Mucosa of stomach (tissue), 1 donor: ENCODE measurements around the gene TRPC1.
"Not testable (repeated sequence)": the region's sequence is repeated elsewhere in the genome, so short reads cannot be mapped to it uniquely, and the experiment has no call there.

ENCODE experiments used
- H3K27me3 ChIP-seq: one replicate; pipeline ENCODE4 v1.7.0; 2013; ENCODE audit warnings: mild to moderate bottlenecking, low read length; ENCODE audit not compliant: control insufficient read depth, insufficient read depth
- H3K36me3 ChIP-seq: one replicate; pipeline ENCODE4 v1.7.0; 2013; ENCODE audit warnings: low read length; ENCODE audit not compliant: control insufficient read depth, insufficient read depth
- H3K4me1 ChIP-seq: one replicate; pipeline ENCODE4 v1.7.0; 2013; ENCODE audit warnings: mild to moderate bottlenecking, low read length; ENCODE audit not compliant: control insufficient read depth, insufficient read depth
- H3K4me3 ChIP-seq: one replicate; pipeline ENCODE4 v1.7.0; 2013; ENCODE audit warnings: low read length
- H3K9ac ChIP-seq: one replicate; pipeline ENCODE4 v1.7.0; 2013; ENCODE audit warnings: mild to moderate bottlenecking, low read length, moderate library complexity
- H3K9me3 ChIP-seq: one replicate; pipeline ENCODE4 v1.7.0; 2013; ENCODE audit warnings: mild to moderate bottlenecking, low read length, moderate library complexity; ENCODE audit not compliant: control insufficient read depth
- donor health status: Pancreatic carcinoma.

The TRPC1 gene

GRCh38 chr3:142723968-142724681 lies at the start of gene TRPC1:
Gene TRPC1 (plus strand): TSS chr3:142724034. CDS start chr3:142724560, 526 bp downstream.
- Histone ChIP-seq H3K4me1 (peaks cover 10% of the 10 kb centered on the region), H3K9ac (peak within 1 kb of the TSS; percentile 61), H3K4me3 (peak within 1 kb of the TSS; percentile 63), H3K27me3 (peaks cover 15% of the 10 kb centered on the region), H3K9me3 (no peaks in the 10 kb centered on the region), H3K36me3 (no peaks in the 10 kb centered on the region)

GRCh38 chr3:142676151-142676550 lies 47.7 kb upstream of the TRPC1 start:
- Histone ChIP-seq H3K27me3 (no peaks in the 10 kb centered on the region), H3K36me3 (no peaks in the 10 kb centered on the region), H3K4me1 (no peaks in the 10 kb centered on the region), H3K4me3 (no peak overlapping the region), H3K9ac (no peak overlapping the region), H3K9me3 (no peaks in the 10 kb centered on the region)

GRCh38 chr3:142680710-142681109 lies 43.1 kb upstream of the TRPC1 start:
- Histone ChIP-seq H3K9me3 (no peaks in the 10 kb centered on the region), H3K4me3 (no peak overlapping the region), H3K9ac (no peak overlapping the region), H3K27me3 (no peaks in the 10 kb centered on the region), H3K36me3 (no peaks in the 10 kb centered on the region), H3K4me1 (no peaks in the 10 kb centered on the region)

- H3K4me3 ChIP-seq, result no peak overlapping the region
- no peaks in the 10 kb centered on the region for H3K9me3 ChIP-seq
- H3K36me3 ChIP-seq, result no peaks in the 10 kb centered on the region
- no peaks in the 10 kb centered on the region for H3K4me1 ChIP-seq
- no peaks in the 10 kb centered on the region for H3K27me3 ChIP-seq
- no peak overlapping the region for H3K9ac ChIP-seq
These were observed 33.2 kb upstream of the TRPC1 start for GRCh38 chr3:142690613-142691012.

GRCh38 chr3:142691527-142691926 lies 32.3 kb upstream of the TRPC1 start:
- H3K9me3 ChIP-seq, result no peaks in the 10 kb centered on the region
- H3K36me3 ChIP-seq, result no peaks in the 10 kb centered on the region
- H3K4me3 ChIP-seq, result no peak overlapping the region
- no peak overlapping the region for H3K9ac ChIP-seq
- no peaks in the 10 kb centered on the region for H3K4me1 ChIP-seq
- no peaks in the 10 kb centered on the region for H3K27me3 ChIP-seq

GRCh38 chr3:142693136-142693853 lies 30.5 kb upstream of the TRPC1 start:
- H3K4me1 ChIP-seq, result no peaks in the 10 kb centered on the region
- no peaks in the 10 kb centered on the region for H3K27me3 ChIP-seq
- no peak overlapping the region for H3K9ac ChIP-seq
- no peak overlapping the region for H3K4me3 ChIP-seq
- H3K9me3 ChIP-seq, result no peaks in the 10 kb centered on the region
- no peaks in the 10 kb centered on the region for H3K36me3 ChIP-seq

- no peak overlapping the region for H3K9ac ChIP-seq
- H3K36me3 ChIP-seq, result no peaks in the 10 kb centered on the region
- H3K27me3 ChIP-seq, result no peaks in the 10 kb centered on the region
- no peak overlapping the region for H3K4me3 ChIP-seq
- no peaks in the 10 kb centered on the region for H3K9me3 ChIP-seq
- H3K4me1 ChIP-seq, result no peaks in the 10 kb centered on the region
These were observed 29.6 kb upstream of the TRPC1 start for GRCh38 chr3:142694225-142694624.

- no peaks in the 10 kb centered on the region for H3K27me3 ChIP-seq
- no peaks in the 10 kb centered on the region for H3K4me1 ChIP-seq
- no peak overlapping the region for H3K4me3 ChIP-seq
- no peaks in the 10 kb centered on the region for H3K9me3 ChIP-seq
- no peak overlapping the region for H3K9ac ChIP-seq
- H3K36me3 ChIP-seq, result no peaks in the 10 kb centered on the region
These were observed 18.6 kb upstream of the TRPC1 start for GRCh38 chr3:142705198-142705597.

GRCh38 chr3:142706321-142707127 lies 17.3 kb upstream of the TRPC1 start:
- no peak overlapping the region for H3K9ac ChIP-seq
- no peaks in the 10 kb centered on the region for H3K4me1 ChIP-seq
- no peak overlapping the region for H3K4me3 ChIP-seq
- no peaks in the 10 kb centered on the region for H3K27me3 ChIP-seq
- H3K36me3 ChIP-seq, result no peaks in the 10 kb centered on the region
- no peaks in the 10 kb centered on the region for H3K9me3 ChIP-seq

GRCh38 chr3:142709207-142709606 lies 14.6 kb upstream of the TRPC1 start:
- H3K27me3 ChIP-seq, result no peaks in the 10 kb centered on the region
- no peaks in the 10 kb centered on the region for H3K9me3 ChIP-seq
- no peaks in the 10 kb centered on the region for H3K4me1 ChIP-seq
- H3K36me3 ChIP-seq, result no peaks in the 10 kb centered on the region
- no peak overlapping the region for H3K4me3 ChIP-seq
- no peak overlapping the region for H3K9ac ChIP-seq

GRCh38 chr3:142714882-142715281 lies 9.0 kb upstream of the TRPC1 start:
- H3K4me3 ChIP-seq, H3K27me3 ChIP-seq, H3K4me1 ChIP-seq, H3K9me3 ChIP-seq, H3K36me3 ChIP-seq, H3K9ac ChIP-seq: not testable (repeated sequence)

- Histone ChIP-seq H3K9ac (no peak overlapping the region), H3K4me3 (no peak overlapping the region), H3K36me3 (no peaks in the 10 kb centered on the region), H3K9me3 (no peaks in the 10 kb centered on the region), H3K27me3 (no peaks in the 10 kb centered on the region), H3K4me1 (no peaks in the 10 kb centered on the region)
These were observed 7.7 kb upstream of the TRPC1 start for GRCh38 chr3:142716102-142716501.
